ENCODE data around the gene RNF208. TPM values are rescaled to one million over a fixed set of nuclear protein-coding genes. Genes with fewer than 3 reads are reported as not detected.

The RNF208 gene
- total and polyA plus RNA-seq, 10 of the 15 experiments (the other 5 are each of a cell fraction or from before 2014, with no cell fraction given): 0.06 to 10.7 (median 0.77) TPM

GRCh38 chr9:137174722-137175293 lies 47.2 kb downstream of the RNF208 start:
- CTCF ChIA-PET: interaction anchor here (0.9 to 2.4 kb wide), 5 partner anchors 25 to 79 kb away, joined by 3 to 13 read pairs (median 4); partner anchors contain the start of gene RNF224
- Histone ChIP-seq H3K27ac (ENCODE audit: control insufficient read depth, insufficient read depth) (no peak overlapping the region), H3K4me2 (ENCODE audit: control insufficient read depth, insufficient read depth) (no peak overlapping the region), H3K27me3 (replicated peaks in 1 of 2; ENCODE audit: control insufficient read depth in 2 of 2, insufficient read depth in 2 of 2, low read length in 1 of 2) (peaks cover 0 to 3% of the 10 kb centered on the region in 2 experiments; a peak in 1 of 4 replicates), H3K9me3 (replicated peaks; ENCODE audit: control insufficient read depth, insufficient read depth, low read length) (no peaks in the 10 kb centered on the region), H4K20me1 (ENCODE audit: control insufficient read depth, insufficient read depth) (no peaks in the 10 kb centered on the region), H3K36me3 (ENCODE audit: control insufficient read depth in 2 of 2, insufficient read depth in 2 of 2, low read length in 1 of 2) (peaks cover 0 to under 1% of the 10 kb centered on the region in 2 experiments; a peak in 1 of 4 replicates), H3K9ac (ENCODE audit: control insufficient read depth, insufficient read depth, low read length) (no peak overlapping the region), H3K4me3 (no peak overlapping the region), H3K79me2 (ENCODE audit: control insufficient read depth, insufficient read depth, low read length) (no peaks in the 10 kb centered on the region), H3K4me1 (ENCODE audit: control insufficient read depth, insufficient read depth, low read length) (peaks cover 3% of the 10 kb centered on the region; the same call in 1 of the 2 replicates), H2AFZ (ENCODE audit: control insufficient read depth, low read depth, low read length) (no peak overlapping the region)
- RAD21 ChIA-PET (ENCODE audit: unreplicated experiment): no interaction called here
- in situ Hi-C loops (cut with MboI): no loop called here
- DNase-seq (ENCODE audit: low read depth, low spot score): no peak
- TF ChIP-seq NFYA (IDR thresholded peaks at IDR 0.05; ENCODE audit: borderline replicate concordance, low read depth, low read length): no peak
- TF ChIP-seq NKRF (conservative IDR thresholded peaks at IDR 0.05): no peak
- TF ChIP-seq BHLHE40 (IDR thresholded peaks at IDR 0.05; ENCODE audit: borderline replicate concordance in 1 of 2, low read depth in 2 of 2, low read length in 1 of 2): no peak
- TF ChIP-seq MLLT1 (IDR thresholded peaks at IDR 0.05): no peak
- TF ChIP-seq CTCF (IDR thresholded peaks at IDR 0.05 in 2 of 3, conservative IDR thresholded peaks at IDR 0.05 in 1 of 3; ENCODE audit: control insufficient read depth in 2 of 3, extremely low read depth in 1 of 3, insufficient read depth in 1 of 3, low read depth in 3 of 3, low read length in 3 of 3): 0 out of 6 replicates have a peak, but pooled peaks of 1 of the 3 experiments have one; percentile 4
- 23% methylated on average over 24 of the region's 34 CpGs for WGBS (ENCODE audit: insufficient coverage, insufficient replicate concordance, low lambda C conversion rate, missing lambda C conversion rate)
- peak; percentile 5; the same call in 2 of the 3 replicates for ATAC-seq
- intact Hi-C loops (cut with micrococcal nuclease; ENCODE audit: unreplicated experiment): no loop called here
- SMC1A ChIA-PET (ENCODE audit: uncharacterized antibody, unreplicated experiment): no interaction called here
- no peak for FAIRE-seq
- no TSS peak for BruUV-seq (replicated peaks)
- POLR2A ChIA-PET: interaction anchor here (1.0 to 2.1 kb wide), 3 partner anchors 18 to 25 kb away, joined by 3 to 9 read pairs (median 5); no protein-coding TSS in a partner anchor
